ENCODE measurements around the gene ASPHD1.

DNA sequence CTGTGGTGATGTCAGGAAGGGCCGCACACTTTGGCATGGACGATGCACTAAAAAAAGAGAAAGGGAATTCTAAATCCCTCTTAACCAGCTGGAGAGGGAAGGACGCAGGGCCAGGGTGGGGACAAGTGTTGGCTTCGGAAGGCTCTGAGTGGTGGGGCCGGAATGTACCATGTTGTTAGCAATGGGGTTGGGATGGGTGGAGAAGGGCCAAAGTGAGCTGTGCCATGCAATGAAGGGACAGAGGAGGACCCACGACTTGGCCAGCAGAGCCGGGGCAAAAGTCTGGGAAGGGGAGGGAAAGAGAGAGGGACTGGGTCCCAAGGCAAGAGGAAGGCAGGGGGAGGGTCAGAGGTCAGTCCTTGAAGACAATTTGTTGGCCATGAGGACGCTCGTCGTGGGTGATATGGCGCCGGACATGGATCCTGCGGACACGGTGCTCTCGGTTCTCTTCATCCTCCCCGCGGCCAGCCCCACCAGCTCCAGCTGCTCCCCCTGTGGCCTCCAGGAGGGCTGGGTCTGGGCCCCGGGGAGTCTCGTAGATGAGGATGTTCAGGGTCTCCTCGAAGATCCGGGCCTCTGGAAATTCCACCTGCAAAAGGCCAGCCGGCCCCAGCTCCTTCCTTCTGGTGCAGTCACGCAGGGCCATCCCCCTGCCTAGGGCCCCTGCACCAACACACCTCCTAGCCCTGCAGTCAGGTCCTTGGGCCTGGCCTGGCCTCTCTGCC lies 6.4 kb downstream of the ASPHD1 start:
- no peak for TF ChIP-seq ZNF274 (IDR thresholded peaks at IDR 0.05; ENCODE audit: low read depth, low read length)
- no peak for TF ChIP-seq YY1 (IDR thresholded peaks at IDR 0.05; ENCODE audit: insufficient read depth, insufficient read length)
- TF ChIP-seq SUZ12 (IDR thresholded peaks at IDR 0.05; ENCODE audit: extremely low read depth, insufficient read depth, insufficient read length) = no peak
